GM18526 (cell line): ENCODE measurements around the gene SNRNP35.

Experiments
- POLR2A ChIP-seq: IDR thresholded peaks from 3 replicates; pipeline ENCODE4 v1.6.1; 2011; ENCODE audit not compliant: insufficient read length; ENCODE audit errors: extremely low read depth

The SNRNP35 gene

DNA sequence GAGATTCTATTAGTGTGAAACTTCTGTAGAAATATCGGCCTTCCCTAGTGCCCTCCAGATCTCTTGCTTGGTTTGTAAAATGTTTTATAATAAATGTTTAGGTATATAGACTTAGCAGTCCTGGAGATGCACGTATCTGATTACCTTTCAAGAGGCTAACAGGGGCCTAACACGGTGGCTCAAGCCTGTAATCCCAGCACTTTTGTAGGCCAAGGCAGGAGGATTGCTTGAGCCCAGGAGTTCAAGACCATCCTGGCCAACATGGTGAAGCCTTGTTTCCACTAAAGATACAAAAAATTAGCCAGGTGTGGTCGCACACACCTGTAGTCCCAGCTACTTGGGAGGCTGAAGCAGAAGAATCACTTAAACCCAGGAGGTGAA, 11.6 kb upstream of the SNRNP35 start:
- no peak for TF ChIP-seq POLR2A

DNA sequence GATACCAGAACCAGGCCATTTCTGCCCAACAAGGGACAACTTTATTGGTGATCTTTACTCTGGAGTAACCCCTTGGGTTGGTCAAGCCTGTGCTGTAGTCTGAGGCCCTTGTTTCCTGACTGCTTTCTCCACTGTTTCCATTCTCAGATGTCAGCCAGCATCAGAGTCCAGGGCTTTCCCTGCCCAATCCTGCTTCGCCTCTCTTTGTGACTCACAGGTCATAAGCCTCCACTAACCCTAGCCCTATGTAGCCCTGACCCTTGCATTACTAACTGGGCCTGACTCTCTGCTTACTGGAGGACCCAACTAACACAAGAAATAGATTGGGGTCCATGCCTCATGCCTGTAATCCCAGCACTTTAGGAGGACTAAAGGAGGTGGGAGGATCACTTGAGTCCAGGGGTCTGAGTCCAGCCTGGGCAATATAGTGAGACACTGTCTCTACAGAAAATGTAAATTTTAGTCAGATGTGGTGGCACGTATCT, 8.6 kb upstream of the SNRNP35 start:
- no peak for TF ChIP-seq POLR2A

DNA sequence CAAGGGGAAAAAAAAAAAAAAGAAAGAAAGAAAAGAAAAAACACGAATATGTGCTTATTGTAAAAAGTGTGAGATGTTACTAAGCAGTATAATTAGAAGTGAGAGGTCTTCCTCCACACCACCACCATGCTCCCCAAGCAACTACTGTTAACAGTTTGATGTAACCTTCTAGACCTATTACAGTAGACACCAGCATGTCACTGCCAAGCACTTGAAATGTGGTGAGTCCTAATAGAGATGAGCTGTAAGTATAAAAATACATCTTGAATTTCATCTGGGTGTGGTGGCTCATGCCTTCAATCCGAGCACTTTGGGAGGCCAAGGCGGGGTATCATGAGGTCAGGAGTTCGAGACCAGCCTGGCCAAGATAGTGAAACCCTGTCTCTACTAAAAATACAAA, 8.1 kb upstream of the SNRNP35 start:
- TF ChIP-seq POLR2A = no peak

GRCh38 chr12:123450636-123451035, 7.3 kb upstream of the SNRNP35 start:
- no peak for TF ChIP-seq POLR2A

DNA sequence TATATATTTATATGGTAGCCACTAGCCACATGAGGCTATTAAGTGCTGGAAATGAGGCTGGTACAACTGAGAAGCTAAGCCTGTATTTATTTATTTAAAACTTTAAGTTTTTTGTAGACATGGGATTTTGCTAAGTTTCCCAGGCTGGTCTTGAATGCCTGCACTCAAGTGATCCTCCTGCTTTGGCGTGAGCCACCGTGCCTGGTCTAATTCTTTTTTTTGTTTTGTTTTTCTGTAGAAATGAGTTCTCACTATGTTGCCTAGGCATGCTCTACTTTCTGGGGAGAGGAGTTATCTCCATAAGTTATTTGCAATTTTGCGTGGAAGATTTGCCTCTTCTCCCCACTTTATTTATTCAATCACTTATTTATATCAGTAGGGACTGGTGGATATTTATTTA, 4.8 kb upstream of the SNRNP35 start:
- TF ChIP-seq POLR2A = no peak

DNA sequence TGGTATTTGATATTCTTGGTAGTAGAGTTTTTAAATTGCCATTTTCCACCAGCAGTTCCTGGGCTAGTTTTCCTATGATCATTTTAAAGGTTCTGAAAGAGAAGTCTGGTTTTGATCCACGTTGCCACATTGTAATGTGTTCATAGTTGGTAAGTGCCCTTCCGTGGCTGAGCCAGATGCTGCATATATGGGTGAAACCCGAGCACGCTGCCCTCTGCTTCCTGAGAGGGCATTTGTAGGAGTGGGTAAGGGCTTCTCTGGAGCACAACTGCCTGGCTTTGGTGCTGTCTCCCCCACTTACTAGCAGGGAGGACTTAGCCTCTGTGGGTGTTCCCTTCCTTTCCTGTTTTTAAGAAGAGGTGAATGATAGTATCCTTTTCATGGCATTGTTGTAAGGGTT, 7.1 kb downstream of the SNRNP35 start:
- no peak for TF ChIP-seq POLR2A

- no peak for TF ChIP-seq POLR2A
Measured at GRCh38 chr12:123468786-123469185, 10.8 kb downstream of the SNRNP35 start.

DNA sequence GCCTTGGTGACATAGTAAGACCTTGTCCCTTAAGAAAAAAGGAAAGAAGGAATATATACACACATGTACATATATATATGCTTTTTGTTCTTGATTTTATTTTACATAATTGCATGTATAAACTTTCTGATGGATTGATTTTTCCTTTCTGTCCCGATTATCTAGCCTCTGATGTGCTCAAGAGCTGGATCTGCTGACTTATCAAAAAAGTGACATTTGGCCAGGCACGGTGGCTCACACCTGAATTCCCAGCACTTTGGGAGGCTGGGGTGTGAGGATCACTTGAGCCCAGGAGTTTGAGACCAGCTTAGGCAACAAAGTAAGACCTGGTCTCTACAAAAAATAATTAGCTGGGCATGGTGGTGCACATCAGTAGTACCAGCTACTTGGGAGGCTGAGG, 12.0 kb downstream of the SNRNP35 start:
- TF ChIP-seq POLR2A = no peak

DNA sequence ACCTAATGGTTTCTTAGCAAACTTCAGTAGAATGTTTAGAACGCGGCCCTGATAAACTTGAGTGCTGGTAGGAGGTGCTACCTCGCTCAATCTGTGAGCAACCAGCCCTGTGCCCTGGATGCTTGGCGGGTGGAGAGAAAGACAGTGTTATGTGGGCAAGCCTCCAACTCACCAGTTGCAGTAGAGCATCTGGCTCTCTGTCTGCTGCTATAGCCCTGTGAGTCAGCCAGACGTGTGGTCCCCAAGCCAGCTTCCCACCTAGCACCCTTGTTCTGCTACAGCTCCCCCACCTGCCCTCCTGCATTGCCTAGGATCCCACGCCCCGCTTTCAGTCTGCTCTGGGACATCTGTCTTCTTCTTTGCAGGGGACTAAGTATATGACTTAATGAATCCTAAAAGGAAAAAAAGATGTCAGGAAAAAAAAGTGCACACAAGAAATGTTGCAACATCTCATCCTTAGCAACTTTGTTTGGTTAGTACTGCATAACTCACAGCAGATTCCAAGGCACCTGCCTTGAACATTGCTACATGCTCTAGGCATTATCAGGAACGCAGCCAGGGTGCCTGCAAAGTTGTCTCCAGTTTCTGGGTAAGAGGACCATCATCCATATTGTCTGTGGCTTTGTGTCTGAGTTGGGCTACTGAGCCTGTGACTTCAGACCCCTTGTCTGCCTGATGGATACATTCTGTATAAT, 13.6 kb downstream of the SNRNP35 start:
- TF ChIP-seq POLR2A = no peak

- no peak for TF ChIP-seq POLR2A
Measured at GRCh38 chr12:123472438-123472849, 14.5 kb downstream of the SNRNP35 start.

GRCh38 chr12:123474485-123475245, 16.7 kb downstream of the SNRNP35 start:
- TF ChIP-seq POLR2A = no peak

DNA sequence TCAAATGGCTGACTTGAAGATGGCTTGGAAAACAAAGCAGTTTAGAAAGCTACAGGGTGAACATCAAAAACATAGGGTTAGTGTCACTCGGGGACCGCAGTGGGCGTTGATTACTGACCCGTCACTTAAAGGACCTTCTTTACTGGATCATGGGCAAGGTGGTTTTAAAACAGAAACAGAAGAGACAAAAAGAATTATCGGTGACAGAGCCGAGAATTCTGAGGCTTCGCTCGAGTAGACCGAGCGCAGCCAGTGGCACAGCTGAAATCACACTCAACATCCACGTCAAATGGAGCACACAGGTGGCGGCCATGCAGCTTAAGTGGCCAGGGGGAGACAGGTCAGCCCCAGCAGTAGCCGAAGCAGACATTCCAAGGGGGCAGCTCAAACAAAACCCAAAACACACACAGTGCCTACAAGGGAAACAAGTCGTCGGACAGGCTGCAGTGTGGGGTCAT, 17.3 kb downstream of the SNRNP35 start:
- TF ChIP-seq POLR2A = no peak

DNA sequence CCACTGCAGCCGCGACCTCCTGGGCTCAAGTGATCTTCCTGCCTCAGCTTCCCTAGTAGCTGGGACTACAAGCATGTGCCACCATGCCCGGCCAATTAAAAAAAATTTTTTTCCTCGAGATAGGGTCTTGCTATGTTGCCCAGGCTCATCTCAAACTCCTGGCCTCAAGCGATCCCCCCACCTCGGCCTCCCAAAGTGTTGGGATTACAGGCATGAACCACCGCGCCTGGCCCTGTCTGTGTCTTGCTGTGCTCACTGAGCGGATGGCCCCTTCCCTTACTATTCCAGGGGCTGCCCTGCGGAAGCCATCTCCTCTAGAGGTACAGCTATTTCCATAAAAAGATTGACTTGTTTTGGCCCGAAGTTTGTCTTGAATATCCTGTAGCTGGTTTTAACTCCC, 20.1 kb downstream of the SNRNP35 start:
- TF ChIP-seq POLR2A = no peak

GRCh38 chr12:123478762-123479161, 20.8 kb downstream of the SNRNP35 start:
- TF ChIP-seq POLR2A = no peak

GRCh38 chr12:123479442-123480180, 21.7 kb downstream of the SNRNP35 start:
- TF ChIP-seq POLR2A = no peak

DNA sequence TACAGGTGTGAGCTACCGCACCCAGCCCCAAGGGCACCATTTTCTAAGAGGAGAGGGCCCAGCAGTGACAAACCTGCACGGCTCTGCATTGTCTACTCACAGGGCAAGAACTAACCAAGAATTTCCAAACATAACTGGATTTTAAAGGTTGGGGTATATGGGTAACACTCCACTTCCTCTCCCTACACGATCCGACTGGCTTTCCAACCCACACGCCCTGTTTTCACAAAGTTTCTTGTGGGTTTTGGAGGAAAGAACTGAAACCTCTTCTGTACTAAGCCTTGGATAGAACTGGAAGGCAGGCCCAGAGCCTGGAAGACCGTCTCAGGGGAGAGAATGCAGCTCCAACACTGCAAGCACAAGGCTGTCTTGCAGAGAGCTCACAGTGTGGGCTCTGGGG, 24.9 kb downstream of the SNRNP35 start:
- TF ChIP-seq POLR2A = no peak
